Erythroblast (primary cell): ENCODE results near the gene NEDD4.
"Not testable (repeated sequence)": the region's sequence is repeated elsewhere in the genome, so short reads cannot be mapped to it uniquely, and the experiment has no call there.

Experiments used
- DNase-seq, 2 experiments: peaks; one replicate each; lab custom pipeline; 2025; lab: John Stamatoyannopoulos, UW
- GATA1 ChIP-seq: IDR thresholded peaks from 2 replicates; pipeline ENCODE4 v1.6.1; 2011; ENCODE audit warnings: low read depth, mild to moderate bottlenecking, control low read depth, low read length, moderate library complexity
- POLR2A ChIP-seq: IDR thresholded peaks from 2 replicates; pipeline ENCODE4 v1.6.1; 2011; ENCODE audit warnings: mild to moderate bottlenecking, low read length

The NEDD4 gene

DNA sequence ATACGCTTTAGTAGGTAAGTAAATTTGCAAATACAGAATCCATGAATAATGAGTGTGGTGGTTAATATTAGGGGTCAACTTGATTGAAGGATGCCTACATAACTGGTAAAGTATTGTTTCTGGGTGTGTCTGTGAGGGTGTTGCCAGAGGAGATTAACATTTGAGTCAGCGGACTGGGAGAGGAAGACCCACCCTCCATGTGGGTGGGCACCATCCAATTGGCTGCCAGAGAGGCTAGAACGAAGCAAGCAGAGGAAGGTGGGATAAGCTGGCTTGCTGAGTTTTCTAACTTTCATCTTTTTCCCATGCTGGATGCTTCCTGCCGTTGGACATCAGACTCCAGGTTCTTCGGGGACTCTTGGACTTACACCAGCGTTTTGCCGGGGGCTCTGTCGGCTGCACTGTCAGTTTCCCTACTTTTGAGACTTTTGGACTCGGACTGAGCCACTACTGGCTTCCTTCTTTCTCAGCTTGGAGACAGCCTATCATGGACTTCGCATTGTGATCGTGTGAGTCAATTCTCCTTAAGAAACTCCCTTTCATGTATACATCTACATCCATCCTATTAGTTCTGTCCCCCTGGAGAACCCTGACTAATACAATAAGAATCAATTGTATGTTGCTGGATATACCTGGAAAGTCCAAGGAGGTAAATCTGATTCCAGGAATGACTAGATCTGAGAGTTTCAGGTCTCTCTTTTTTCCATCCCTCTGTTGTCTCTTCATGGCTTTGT lies 25.8 kb upstream of the NEDD4 start:
- TF ChIP-seq GATA1 (no peak), POLR2A (no peak)
- DNase-seq: no peak

DNA sequence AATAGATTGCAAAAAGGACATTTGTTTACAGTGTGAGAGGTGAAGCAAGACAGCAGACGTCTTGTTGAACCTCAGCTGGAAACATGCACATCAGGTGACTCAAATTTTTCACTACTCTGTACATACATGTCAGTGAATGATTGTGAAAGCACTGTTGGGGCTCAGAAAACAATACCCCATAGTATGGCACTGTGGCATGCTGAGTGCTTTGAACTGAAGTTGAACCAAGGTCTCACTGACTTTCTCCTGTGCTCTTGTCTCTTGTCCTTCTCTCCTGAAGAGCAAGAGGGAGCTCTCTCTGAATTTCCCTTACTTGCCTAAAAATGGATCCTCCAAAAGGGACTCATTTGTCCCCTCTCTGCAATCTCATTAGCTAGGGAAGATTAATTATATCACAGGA lies 24.5 kb upstream of the NEDD4 start:
- no peak for TF ChIP-seq POLR2A
- no peak for TF ChIP-seq GATA1
- DNase-seq: no peak

GRCh38 chr15:56017511-56017910 lies 24.1 kb upstream of the NEDD4 start:
- no peak for DNase-seq

GRCh38 chr15:56016281-56016680 lies 22.9 kb upstream of the NEDD4 start:
- TF ChIP-seq POLR2A (no peak), GATA1 (no peak)
- no peak for DNase-seq

More at GRCh38 chr15:56017511-56017910, 24.1 kb upstream of the NEDD4 start:
- no peak for TF ChIP-seq POLR2A
- TF ChIP-seq GATA1: no peak

GRCh38 chr15:56014677-56015076 lies 21.3 kb upstream of the NEDD4 start:
- TF ChIP-seq GATA1 (no peak), POLR2A (no peak)
- no peak for DNase-seq

DNA sequence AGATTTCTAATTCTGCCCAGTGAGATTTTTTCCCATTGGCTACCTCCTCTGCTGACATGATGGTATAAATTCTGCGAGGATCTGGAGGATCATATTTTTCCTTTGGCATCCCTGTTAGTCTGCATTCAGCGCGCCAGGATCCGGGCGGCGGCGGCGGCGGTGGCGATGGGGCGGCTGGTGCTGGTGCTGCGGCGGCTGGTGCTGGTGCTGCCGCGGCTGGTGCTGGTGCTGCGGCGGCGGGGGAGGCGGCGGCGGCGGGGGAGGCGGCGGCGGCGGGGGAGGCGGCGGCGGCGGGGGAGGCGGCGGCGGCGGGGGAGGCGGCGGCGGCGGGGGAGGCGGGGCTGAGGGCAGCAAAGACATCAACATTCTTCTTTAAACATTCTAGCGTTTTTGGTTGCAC lies 13.6 kb upstream of the NEDD4 start:
- not testable (repeated sequence) for DNase-seq

DNA sequence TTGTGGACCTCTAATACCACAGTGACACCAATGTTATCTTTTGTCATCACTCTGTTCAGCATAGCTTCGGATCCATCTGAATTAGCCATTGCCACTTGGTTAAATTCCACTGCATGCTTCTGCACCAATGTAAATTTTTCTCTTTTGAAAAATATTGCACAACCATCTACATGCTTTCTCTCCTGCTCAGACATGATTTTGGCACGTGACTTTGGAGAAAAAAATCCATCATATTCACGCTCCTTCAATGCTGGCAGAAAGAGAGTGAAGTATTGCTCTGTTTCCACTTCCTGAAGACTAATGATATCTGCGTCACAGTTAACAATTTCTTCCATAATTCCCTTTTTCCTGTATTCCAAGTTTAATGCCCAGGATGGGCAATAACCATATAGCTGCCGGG lies 13.0 kb upstream of the NEDD4 start:
- DNase-seq: not testable (repeated sequence)

DNA sequence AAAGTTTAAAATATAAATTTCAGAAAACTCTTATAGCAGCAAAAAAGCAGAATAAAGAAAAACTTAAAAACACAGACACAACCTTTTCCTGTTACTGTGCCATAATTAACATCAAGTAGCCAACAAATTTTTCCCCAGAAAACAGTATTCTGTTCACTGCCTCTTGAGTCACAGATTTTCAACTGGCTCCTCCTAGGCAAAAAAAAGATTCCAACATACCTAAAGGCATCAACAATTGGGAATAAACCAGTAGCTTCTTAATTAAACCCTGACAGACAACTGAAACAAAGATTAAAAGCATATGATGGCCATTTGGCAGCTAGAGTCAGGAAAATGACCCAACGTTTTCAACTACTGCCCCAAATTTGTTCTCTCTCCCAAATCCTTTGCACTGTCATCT lies 10.9 kb upstream of the NEDD4 start:
- DNase-seq: not testable (repeated sequence)

GRCh38 chr15:56003777-56004176 lies 10.4 kb upstream of the NEDD4 start:
- DNase-seq: peak; percentile 47 to 66

- peak in 1 of 2 experiments; percentile 21 for DNase-seq
Measured at GRCh38 chr15:56003277-56003676, 9.9 kb upstream of the NEDD4 start.

DNA sequence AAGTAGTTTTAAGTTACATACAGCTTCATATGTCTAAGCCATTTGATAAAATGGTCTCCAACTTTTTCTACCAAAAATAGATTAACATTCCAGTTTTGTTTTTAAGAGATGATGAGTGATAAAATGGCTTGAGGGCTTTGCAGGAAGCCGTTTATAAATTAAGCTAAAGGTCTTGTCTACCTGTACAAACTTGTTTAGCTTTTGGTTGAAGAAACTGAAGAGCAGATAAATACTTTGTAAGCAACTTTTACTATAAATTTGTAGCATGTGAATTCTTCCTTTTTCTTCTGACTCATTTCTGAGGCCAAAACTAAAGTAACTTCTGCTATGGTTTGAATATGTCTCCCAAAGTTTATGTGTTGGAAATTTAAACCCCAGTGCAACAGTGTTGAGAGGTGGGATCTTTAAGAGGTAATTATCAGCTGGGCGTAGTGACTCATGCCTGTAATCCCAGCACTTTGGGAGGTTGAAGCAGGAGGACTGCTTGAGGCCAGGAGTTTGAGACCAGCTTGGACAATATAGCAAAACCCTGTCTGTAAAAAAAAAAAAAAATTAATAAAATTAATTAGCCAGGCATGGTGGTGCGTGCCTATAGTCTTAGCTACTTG lies 8.2 kb upstream of the NEDD4 start:
- DNase-seq: no peak
- TF ChIP-seq GATA1 (no peak), POLR2A (no peak)

GRCh38 chr15:55999658-56000057 lies 6.2 kb upstream of the NEDD4 start:
- no peak for TF ChIP-seq POLR2A
- no peak for TF ChIP-seq GATA1
- no peak for DNase-seq

DNA sequence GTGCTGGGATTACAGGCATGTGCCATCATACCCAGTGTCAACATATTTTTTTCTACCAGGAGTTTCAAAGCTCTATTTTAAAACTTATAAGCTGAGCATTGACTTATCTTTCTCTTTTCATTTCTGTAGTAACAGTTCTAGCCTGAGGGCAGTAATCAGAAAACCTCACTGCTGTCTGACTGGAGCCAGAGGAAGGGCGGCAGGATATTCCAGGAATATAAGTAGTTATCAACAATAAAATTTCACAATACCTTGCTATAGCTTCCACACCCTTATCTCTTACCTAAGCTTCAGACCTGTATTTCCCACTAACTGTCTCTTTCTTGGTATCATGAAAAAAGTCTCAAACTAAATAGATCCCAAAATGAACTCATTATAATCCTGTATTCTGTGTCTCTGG lies 5.1 kb upstream of the NEDD4 start:
- no peak for TF ChIP-seq GATA1
- TF ChIP-seq POLR2A: no peak
- no peak for DNase-seq

DNA sequence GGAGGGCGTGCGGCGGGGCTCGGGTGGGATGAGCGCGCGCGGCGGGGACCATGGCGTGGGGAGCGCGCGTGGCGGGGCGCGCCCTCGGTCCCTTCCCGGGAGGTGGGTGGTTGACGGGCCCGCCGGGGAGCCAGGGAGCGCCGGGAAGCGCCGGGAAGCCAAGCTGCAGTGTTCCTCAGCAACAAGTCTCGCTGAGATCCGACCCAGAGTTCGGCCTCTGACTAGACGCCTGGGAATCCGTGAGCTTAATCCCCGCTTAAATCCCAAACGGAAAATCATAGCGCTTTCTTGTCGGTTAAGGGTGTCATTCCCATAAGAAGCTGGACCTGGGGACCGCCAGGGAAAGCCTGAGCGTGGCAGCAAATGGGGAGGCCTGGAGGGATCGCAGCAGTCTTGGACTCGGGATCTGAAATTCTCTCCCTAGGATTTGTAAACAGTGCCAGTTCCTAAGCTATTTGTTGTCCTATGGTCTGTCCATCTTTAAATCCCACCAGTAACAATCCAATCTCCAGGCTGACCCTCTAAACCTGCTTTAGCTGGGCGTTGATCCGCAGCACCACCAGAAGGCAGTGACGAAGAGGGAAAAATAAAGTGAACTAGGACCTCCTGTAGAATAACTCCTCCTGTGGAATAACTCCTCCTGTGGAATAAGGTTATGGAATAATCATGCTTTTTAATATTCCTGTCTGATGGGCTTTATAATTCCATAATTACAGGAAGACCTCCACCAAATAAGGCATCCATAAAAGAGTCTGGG lies 570 bp upstream of the NEDD4 start:
- TF ChIP-seq POLR2A (peak; percentile 20), GATA1 (no peak)
- DNase-seq: peak in 1 of 2 experiments; percentile 50

- TF ChIP-seq GATA1: no peak
- no peak for DNase-seq
Measured at GRCh38 chr15:55992769-55993110, 672 bp downstream of the NEDD4 start.
